GM23338 (cell line): ENCODE results near the gene SMIM35.

ENCODE experiments used
- EZH2phosphoT487 ChIP-seq: fragments of 200-600 bp; sonication (generic); IDR thresholded peaks from one replicate; pipeline ENCODE4 v1.8.1; 2018; ENCODE audit warnings: antibody characterized with exemption; ENCODE audit not compliant: unreplicated experiment
- JUNB ChIP-seq: IDR thresholded peaks from one replicate; pipeline ENCODE4 v1.6.1; 2016; ENCODE audit warnings: antibody characterized with exemption; ENCODE audit not compliant: unreplicated experiment
- POLR2AphosphoS5 ChIP-seq: IDR thresholded peaks from 2 replicates; pipeline ENCODE4 v1.6.1; 2016; ENCODE audit warnings: antibody characterized with exemption, low read depth
- TF ChIP-seq, protein P1 (sequence below), 2 experiments: fragments of 200-600 bp in 1 of 2; sonication (generic) in 1 of 2; conservative IDR thresholded peaks; 2 replicates each; pipeline versions ENCODE4 v1.5.1 to v1.6.1; 2016 to 2017; ENCODE audit warnings: antibody characterized with exemption in 2 of 2, low read depth in 2 of 2, mild to moderate bottlenecking in 2 of 2, moderate library complexity in 1 of 2
- TF ChIP-seq, protein P2 (sequence below): IDR thresholded peaks from one replicate; pipeline ENCODE4 v1.6.1; 2018; ENCODE audit warnings: antibody characterized with exemption; ENCODE audit not compliant: unreplicated experiment
- TF ChIP-seq, protein P3 (sequence below): IDR thresholded peaks from 2 replicates; pipeline ENCODE4 v1.6.1; 2016; ENCODE audit warnings: antibody characterized with exemption

- TF ChIP-seq, protein P1, sequence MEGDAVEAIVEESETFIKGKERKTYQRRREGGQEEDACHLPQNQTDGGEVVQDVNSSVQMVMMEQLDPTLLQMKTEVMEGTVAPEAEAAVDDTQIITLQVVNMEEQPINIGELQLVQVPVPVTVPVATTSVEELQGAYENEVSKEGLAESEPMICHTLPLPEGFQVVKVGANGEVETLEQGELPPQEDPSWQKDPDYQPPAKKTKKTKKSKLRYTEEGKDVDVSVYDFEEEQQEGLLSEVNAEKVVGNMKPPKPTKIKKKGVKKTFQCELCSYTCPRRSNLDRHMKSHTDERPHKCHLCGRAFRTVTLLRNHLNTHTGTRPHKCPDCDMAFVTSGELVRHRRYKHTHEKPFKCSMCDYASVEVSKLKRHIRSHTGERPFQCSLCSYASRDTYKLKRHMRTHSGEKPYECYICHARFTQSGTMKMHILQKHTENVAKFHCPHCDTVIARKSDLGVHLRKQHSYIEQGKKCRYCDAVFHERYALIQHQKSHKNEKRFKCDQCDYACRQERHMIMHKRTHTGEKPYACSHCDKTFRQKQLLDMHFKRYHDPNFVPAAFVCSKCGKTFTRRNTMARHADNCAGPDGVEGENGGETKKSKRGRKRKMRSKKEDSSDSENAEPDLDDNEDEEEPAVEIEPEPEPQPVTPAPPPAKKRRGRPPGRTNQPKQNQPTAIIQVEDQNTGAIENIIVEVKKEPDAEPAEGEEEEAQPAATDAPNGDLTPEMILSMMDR (conservative IDR thresholded peaks at IDR 0.05; ENCODE audit: low read depth in 2 of 2), result no peak
- TF ChIP-seq POLR2AphosphoS5 (no peak), EZH2phosphoT487 (no peak), JUNB (no peak)
- TF ChIP-seq, protein P2, sequence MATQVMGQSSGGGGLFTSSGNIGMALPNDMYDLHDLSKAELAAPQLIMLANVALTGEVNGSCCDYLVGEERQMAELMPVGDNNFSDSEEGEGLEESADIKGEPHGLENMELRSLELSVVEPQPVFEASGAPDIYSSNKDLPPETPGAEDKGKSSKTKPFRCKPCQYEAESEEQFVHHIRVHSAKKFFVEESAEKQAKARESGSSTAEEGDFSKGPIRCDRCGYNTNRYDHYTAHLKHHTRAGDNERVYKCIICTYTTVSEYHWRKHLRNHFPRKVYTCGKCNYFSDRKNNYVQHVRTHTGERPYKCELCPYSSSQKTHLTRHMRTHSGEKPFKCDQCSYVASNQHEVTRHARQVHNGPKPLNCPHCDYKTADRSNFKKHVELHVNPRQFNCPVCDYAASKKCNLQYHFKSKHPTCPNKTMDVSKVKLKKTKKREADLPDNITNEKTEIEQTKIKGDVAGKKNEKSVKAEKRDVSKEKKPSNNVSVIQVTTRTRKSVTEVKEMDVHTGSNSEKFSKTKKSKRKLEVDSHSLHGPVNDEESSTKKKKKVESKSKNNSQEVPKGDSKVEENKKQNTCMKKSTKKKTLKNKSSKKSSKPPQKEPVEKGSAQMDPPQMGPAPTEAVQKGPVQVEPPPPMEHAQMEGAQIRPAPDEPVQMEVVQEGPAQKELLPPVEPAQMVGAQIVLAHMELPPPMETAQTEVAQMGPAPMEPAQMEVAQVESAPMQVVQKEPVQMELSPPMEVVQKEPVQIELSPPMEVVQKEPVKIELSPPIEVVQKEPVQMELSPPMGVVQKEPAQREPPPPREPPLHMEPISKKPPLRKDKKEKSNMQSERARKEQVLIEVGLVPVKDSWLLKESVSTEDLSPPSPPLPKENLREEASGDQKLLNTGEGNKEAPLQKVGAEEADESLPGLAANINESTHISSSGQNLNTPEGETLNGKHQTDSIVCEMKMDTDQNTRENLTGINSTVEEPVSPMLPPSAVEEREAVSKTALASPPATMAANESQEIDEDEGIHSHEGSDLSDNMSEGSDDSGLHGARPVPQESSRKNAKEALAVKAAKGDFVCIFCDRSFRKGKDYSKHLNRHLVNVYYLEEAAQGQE, result no peak
- TF ChIP-seq, protein P3, sequence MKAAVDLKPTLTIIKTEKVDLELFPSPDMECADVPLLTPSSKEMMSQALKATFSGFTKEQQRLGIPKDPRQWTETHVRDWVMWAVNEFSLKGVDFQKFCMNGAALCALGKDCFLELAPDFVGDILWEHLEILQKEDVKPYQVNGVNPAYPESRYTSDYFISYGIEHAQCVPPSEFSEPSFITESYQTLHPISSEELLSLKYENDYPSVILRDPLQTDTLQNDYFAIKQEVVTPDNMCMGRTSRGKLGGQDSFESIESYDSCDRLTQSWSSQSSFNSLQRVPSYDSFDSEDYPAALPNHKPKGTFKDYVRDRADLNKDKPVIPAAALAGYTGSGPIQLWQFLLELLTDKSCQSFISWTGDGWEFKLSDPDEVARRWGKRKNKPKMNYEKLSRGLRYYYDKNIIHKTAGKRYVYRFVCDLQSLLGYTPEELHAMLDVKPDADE, result no peak
Measured at GRCh38 chr11:118049771-118050170, 37.0 kb downstream of the SMIM35 start.
